GM12892 (cell line): ENCODE data around the gene CALHM2.

ENCODE experiments used
- DNase-seq: peaks from one replicate; pipeline ENCODE4 v3.0.0; 2011; ENCODE audit not compliant: insufficient read length
- FAIRE-seq: peaks from 2 replicates; lab custom pipeline; 2011; peaks lifted over from hg19 to GRCh38; lab: Jason Lieb, UNC
- POLR2A ChIP-seq: IDR thresholded peaks from 2 replicates; pipeline ENCODE4 v1.6.1; 2011; ENCODE audit warnings: low read depth, low read length, control low read depth
- POLR2AphosphoS5 ChIP-seq: IDR thresholded peaks from 2 replicates; pipeline ENCODE4 v1.6.1; 2011; ENCODE audit warnings: low read depth, low read length, control low read depth
- TAF1 ChIP-seq: IDR thresholded peaks from 2 replicates; pipeline ENCODE4 v1.6.1; 2011; ENCODE audit warnings: low read depth, mild to moderate bottlenecking, control low read depth, low read length, borderline replicate concordance

Gene CALHM2

GRCh38 chr10:103447187-103447586 lies 5.0 kb downstream of the CALHM2 start:
- no peak for TF ChIP-seq POLR2AphosphoS5
- no peak for TF ChIP-seq POLR2A
- no peak for TF ChIP-seq TAF1
- FAIRE-seq (no peak), DNase-seq (no peak)

GRCh38 chr10:103445767-103446567 lies 6.2 kb downstream of the CALHM2 start:
- no peak for DNase-seq
- TF ChIP-seq POLR2A (no peak), POLR2AphosphoS5 (no peak), TAF1 (no peak)
- no peak for FAIRE-seq

- TF ChIP-seq POLR2AphosphoS5 (no peak), TAF1 (no peak), POLR2A (no peak)
- FAIRE-seq (peak; percentile 14), DNase-seq (no peak)
These were observed 6.8 kb downstream of the CALHM2 start for GRCh38 chr10:103445366-103445765.

GRCh38 chr10:103444478-103444877 lies 7.7 kb downstream of the CALHM2 start:
- no peak for FAIRE-seq
- DNase-seq, result no peak
- TF ChIP-seq TAF1 (no peak), POLR2AphosphoS5 (no peak), POLR2A (no peak)

GRCh38 chr10:103443475-103444185 lies 8.5 kb downstream of the CALHM2 start:
- FAIRE-seq (no peak), DNase-seq (no peak)
- no peak for TF ChIP-seq TAF1
- no peak for TF ChIP-seq POLR2A
- no peak for TF ChIP-seq POLR2AphosphoS5

- no peak for DNase-seq
- no peak for FAIRE-seq
- TF ChIP-seq POLR2AphosphoS5 (no peak), TAF1 (no peak), POLR2A (no peak)
These were observed 10.1 kb downstream of the CALHM2 start for GRCh38 chr10:103442031-103442461.

- DNase-seq (no peak), FAIRE-seq (no peak)
- TF ChIP-seq POLR2AphosphoS5 (no peak), POLR2A (no peak), TAF1 (no peak)
These were observed 10.6 kb downstream of the CALHM2 start for GRCh38 chr10:103441611-103442010.

GRCh38 chr10:103441206-103441605 lies 11.0 kb downstream of the CALHM2 start:
- DNase-seq (no peak), FAIRE-seq (no peak)
- TF ChIP-seq TAF1, result no peak
- TF ChIP-seq POLR2A, result no peak
- no peak for TF ChIP-seq POLR2AphosphoS5

GRCh38 chr10:103440416-103440815 lies 11.8 kb downstream of the CALHM2 start:
- DNase-seq, result no peak
- TF ChIP-seq TAF1 (no peak), POLR2A (no peak)

GRCh38 chr10:103439776-103440175 lies 12.4 kb downstream of the CALHM2 start:
- no peak for DNase-seq
- FAIRE-seq, result no peak
- TF ChIP-seq TAF1 (no peak), POLR2A (0 out of 2 replicates have a peak, but pooled peaks have one; percentile 11)

More at GRCh38 chr10:103440416-103440815, 11.8 kb downstream of the CALHM2 start:
- no peak for FAIRE-seq

- TF ChIP-seq TAF1, result no peak
- no peak for TF ChIP-seq POLR2AphosphoS5
- TF ChIP-seq POLR2A, result no peak
- FAIRE-seq (no peak), DNase-seq (no peak)
These were observed 18.3 kb downstream of the CALHM2 start for GRCh38 chr10:103433858-103434257.

GRCh38 chr10:103431902-103432301 lies 20.3 kb downstream of the CALHM2 start:
- FAIRE-seq, result no peak
- TF ChIP-seq POLR2A (no peak), POLR2AphosphoS5 (no peak), TAF1 (no peak)
- no peak for DNase-seq
